ENCODE data around the gene ALPK3.

Gene ALPK3

DNA sequence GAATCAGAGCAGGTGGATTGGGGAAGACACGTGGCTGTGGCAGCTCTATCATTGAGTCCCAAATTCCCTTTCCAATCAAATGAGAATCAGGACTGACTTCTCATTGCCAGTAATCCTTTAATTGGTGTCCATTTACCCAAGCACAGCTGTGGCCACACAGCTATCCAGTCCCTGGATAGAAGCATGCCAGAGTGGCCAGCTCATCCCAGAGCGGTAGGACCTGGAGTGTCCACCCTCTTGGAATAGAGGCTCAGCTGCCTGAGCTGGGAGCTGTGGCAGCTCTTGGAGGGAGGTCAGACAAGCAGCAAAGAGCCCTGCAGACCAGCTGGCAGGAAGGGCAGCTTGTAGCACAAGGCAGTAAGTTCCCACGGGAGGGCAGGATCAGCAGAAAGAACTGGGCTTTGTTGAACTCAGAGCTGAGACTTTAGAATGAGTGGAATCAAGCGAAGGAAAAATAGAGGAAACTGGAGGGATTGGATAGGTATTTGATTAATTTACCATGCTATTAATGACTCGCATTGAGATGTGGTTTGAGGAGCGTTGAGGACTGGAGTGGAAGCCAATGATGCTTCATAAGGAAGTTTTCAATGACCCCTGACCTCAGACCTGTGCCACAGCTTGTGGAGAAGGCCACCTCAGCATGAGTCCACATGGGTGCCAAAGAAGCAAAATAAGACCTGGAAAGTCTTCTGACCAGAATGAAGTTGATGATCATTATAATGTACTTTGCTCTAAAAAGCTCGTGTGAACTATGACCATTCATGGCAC is 6.9 kb upstream of the ALPK3 start:
- no peak overlapping the region for H3K4me3 ChIP-seq (ENCODE audit: low read depth, low read length)
- TF ChIP-seq, protein P1, sequence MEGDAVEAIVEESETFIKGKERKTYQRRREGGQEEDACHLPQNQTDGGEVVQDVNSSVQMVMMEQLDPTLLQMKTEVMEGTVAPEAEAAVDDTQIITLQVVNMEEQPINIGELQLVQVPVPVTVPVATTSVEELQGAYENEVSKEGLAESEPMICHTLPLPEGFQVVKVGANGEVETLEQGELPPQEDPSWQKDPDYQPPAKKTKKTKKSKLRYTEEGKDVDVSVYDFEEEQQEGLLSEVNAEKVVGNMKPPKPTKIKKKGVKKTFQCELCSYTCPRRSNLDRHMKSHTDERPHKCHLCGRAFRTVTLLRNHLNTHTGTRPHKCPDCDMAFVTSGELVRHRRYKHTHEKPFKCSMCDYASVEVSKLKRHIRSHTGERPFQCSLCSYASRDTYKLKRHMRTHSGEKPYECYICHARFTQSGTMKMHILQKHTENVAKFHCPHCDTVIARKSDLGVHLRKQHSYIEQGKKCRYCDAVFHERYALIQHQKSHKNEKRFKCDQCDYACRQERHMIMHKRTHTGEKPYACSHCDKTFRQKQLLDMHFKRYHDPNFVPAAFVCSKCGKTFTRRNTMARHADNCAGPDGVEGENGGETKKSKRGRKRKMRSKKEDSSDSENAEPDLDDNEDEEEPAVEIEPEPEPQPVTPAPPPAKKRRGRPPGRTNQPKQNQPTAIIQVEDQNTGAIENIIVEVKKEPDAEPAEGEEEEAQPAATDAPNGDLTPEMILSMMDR (IDR thresholded peaks at IDR 0.05; ENCODE audit: low read depth, low read length) = no peak

DNA sequence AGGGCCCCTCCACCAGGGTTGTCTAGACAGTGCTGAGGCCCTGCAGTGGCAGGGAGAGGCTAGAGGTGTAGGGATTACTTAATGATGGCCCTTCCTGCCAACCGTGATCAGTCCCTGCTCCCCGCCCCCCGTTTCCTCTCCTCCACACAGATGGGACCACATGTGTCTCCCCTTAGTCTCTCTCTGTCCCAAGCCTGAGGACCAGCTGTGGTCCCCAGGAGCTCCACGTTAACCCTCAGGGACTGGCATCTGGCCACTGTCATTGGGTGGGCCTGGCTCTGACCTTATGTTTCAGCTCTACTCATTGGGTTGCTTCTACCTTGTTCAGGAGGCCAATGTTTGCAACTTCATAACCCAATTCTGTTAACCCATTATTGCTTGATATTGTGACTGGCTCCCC is 6.0 kb upstream of the ALPK3 start:
- TF ChIP-seq, protein P1 (IDR thresholded peaks at IDR 0.05; ENCODE audit: low read depth, low read length) = no peak
- H3K4me3 ChIP-seq (ENCODE audit: low read depth, low read length) = no peak overlapping the region

DNA sequence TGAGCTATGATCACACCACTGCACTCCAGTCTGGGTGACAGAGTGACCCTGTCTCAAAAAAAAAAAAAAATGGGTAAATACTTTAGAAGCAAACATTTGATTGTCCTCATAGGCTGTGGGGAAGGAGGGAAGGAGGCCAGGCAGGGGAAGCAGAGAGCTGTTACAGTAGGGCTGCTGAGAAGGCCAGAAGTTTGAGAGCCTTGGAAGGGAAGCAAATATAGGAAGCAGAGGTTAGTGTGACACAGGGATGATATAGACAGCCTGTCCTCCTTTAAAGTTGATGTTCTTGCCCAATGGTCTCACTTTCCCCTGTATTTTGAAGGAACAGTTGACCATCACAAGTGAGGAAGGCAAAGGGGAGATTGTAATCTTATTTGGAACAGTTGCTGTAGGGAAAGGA is 5.3 kb upstream of the ALPK3 start:
- TF ChIP-seq, protein P1 (IDR thresholded peaks at IDR 0.05; ENCODE audit: low read depth, low read length) = no peak

DNA sequence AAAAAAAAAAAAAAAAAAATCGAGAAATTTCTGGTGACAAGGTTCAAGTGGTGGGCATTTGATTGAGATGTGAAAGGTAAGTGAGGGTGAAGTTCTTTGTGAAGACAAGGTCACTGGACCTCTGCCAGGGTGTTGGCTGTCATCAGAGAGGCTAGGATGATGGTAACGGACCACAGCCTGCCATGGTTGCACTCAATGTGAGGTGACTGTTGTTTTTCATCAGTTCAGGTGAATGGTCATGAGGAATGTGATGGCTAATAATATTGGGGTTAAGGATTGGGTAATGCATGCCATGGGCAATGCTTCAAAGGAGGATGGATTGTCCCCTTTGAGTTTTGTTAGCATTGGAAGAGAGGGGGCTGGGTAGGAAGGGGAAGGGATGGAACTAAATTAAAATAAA is 4.3 kb upstream of the ALPK3 start:
- H3K4me3 ChIP-seq (ENCODE audit: low read depth, low read length) = no peak overlapping the region
- TF ChIP-seq, protein P1 (IDR thresholded peaks at IDR 0.05; ENCODE audit: low read depth, low read length) = no peak

More for the DNA sequence above, 5.3 kb upstream of the ALPK3 start:
- no peak overlapping the region for H3K4me3 ChIP-seq (ENCODE audit: low read depth, low read length)

DNA sequence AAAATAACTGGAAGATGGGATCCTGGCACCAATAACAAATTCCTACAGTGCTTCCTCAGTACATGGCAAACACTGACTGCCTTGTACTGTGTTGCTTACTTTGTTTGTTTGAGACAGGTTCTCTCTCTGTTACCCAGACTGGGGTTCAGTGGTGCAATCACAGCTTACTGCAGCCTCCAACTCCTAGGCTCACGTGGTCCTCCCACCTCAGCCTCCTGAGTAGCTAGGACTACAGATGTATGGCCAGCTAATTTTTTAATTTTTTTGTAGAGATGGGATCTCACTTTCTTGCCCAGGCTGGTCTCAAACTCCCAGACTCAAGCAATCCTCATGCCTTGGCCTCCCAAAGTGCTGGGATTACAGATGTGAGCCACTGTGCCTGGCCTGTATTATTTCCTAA is 3.7 kb upstream of the ALPK3 start:
- H3K4me3 ChIP-seq (ENCODE audit: low read depth, low read length) = no peak overlapping the region
- TF ChIP-seq, protein P1 (IDR thresholded peaks at IDR 0.05; ENCODE audit: low read depth, low read length) = no peak

DNA sequence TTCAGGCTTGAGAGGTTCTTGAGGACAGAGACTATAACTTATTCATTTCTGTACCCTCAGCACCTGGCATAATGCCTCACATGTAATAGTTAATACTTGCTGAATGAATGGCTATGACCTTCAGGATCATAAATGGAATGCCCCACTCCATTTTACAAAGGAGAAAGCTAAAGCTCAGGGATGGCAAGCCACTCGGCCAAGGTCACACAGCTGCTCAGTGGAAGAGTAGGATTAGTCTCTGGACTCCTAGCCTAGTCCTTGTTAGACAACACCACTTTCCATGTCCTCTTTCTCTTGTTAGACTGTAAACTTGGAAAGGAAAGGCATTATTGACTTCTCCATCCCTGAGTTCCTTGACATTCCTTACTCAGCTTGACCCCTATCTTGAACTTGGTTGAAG is 3.2 kb upstream of the ALPK3 start:
- H3K4me3 ChIP-seq (ENCODE audit: low read depth, low read length) = no peak overlapping the region
- TF ChIP-seq, protein P1 (IDR thresholded peaks at IDR 0.05; ENCODE audit: low read depth, low read length) = no peak

DNA sequence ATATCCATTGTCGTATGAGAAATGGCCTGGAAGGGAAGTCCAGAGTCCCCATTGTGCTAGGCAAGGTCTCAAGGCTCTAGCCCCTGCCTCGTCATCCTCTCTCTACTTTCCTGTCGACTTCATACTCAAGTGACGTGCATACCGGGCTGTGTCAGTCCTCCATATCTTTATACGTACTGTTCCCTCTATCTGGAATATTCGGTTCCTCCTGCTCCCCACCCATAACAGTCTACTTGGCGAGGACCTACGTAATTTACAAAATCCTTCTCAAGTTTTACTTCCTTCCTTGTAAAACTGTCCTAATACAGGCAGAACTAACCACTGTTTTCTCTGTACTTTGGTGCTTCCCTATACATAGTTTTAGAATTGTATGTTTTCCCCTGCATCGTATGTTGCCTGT is 2.2 kb upstream of the ALPK3 start:
- no peak overlapping the region for H3K4me3 ChIP-seq (ENCODE audit: low read depth, low read length)
- TF ChIP-seq, protein P1 (IDR thresholded peaks at IDR 0.05; ENCODE audit: low read depth, low read length) = no peak
